ENCODE results near the gene PCNX3. TPM values are rescaled to one million over a fixed set of nuclear protein-coding genes. Genes with fewer than 3 reads are reported as not detected.

PCNX3 gene
- total RNA-seq, 4 donors from 2014 or later, result 56.4 to 89.0 (median 62.4) TPM

GRCh38 chr11:65640483-65641296, 25.1 kb downstream of the PCNX3 start:
- intact Hi-C loops (cut with DNase I; ENCODE audit: low total_unique reads), result no loop called here
- in situ Hi-C loops (cut with MboI; ENCODE audit: low pct_ligation_motif_present in 1 of 4, low pct_unique_long_range_greater_than_20kb in 1 of 4, low sequenced_read_pairs in 3 of 4), result no loop called here
- WGBS, 2 donors (ENCODE audit: low coverage in 1 of 2), result 54% methylated on average over 24 of the region's 35 CpGs; no CpG with 5 or more reads in 1 of the 2 donors
- no peaks in the 10 kb centered on the region for H3K9me3 ChIP-seq
- peaks cover 0 to 9% (median 4%) of the 10 kb centered on the region in 4 donors for H3K36me3 ChIP-seq
- H3K27me3 ChIP-seq, result no peaks in the 10 kb centered on the region
- H3K27ac ChIP-seq, result peak overlapping the region; percentile 84 to 92 (median 88)
- no peak for TF ChIP-seq POLR2AphosphoS5 (IDR thresholded peaks at IDR 0.05)
- no peak for TF ChIP-seq EP300 (IDR thresholded peaks at IDR 0.05; ENCODE audit: low read depth)
- TF ChIP-seq POLR2A (IDR thresholded peaks at IDR 0.05), result no peak
- TF ChIP-seq CTCF (IDR thresholded peaks at IDR 0.05), result no peak
- peak overlapping the region in 2 of 4 donors; percentile 16 to 35 for H3K4me3 ChIP-seq
- peak; percentile 62 for DNase-seq
- peaks cover 9 to 38% (median 32%) of the 10 kb centered on the region in 4 donors for H3K4me1 ChIP-seq

DNA sequence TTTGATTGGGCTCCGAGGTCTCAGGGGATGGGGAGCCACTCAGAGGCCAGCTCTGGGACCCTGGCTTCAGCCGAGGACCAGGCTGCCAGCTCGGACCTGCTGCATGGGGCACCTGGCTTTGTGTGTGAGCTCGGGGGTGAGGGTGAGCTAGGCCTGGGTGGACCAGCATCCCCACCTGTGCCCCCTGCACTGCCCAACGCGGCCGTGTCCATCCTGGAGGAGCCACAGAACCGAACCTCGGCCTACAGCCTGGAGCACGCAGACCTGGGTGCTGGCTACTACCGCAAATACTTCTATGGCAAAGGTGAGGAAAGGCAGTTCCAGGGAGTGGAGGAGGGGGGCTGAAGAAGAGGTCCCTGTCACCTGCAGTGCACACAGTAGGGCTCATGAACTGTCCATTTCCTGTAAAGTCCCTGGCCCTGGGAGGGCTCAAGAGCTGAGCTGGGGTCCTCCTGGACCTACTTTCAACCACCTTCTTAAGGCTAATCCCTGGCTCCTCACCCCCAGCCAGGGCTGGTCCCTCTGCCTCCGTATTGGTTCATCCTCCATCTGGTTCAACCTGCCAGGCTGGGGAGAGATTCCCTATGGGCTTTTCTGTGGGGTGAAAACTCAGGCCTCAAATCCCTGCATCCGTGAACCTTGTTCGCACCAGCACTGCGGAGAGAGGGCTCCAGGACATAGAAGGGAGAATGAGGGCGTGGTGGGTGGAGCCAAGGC, 25.9 kb downstream of the PCNX3 start:
- Histone ChIP-seq H3K27me3 (no peaks in the 10 kb centered on the region), H3K27ac (peak overlapping the region; percentile 84 to 92 (median 88)), H3K4me1 (peaks cover 9 to 38% (median 32%) of the 10 kb centered on the region in 4 donors), H3K9me3 (no peaks in the 10 kb centered on the region), H3K36me3 (peaks cover 0 to 1% (median under 1%) of the 10 kb centered on the region in 4 donors), H3K4me3 (peak overlapping the region in 2 of 4 donors; percentile 16 to 35)
- 68% methylated on average over 16 of the region's 16 CpGs; no CpG with 5 or more reads in 1 of the 2 donors for WGBS, 2 donors (ENCODE audit: low coverage in 1 of 2)
- intact Hi-C loops (cut with DNase I; ENCODE audit: low total_unique reads) (no loop called here), in situ Hi-C loops (cut with MboI; ENCODE audit: low pct_ligation_motif_present in 1 of 4, low pct_unique_long_range_greater_than_20kb in 1 of 4, low sequenced_read_pairs in 3 of 4) (no loop called here)
- TF ChIP-seq EP300 (IDR thresholded peaks at IDR 0.05; ENCODE audit: low read depth) (no peak), CTCF (IDR thresholded peaks at IDR 0.05) (no peak), POLR2AphosphoS5 (IDR thresholded peaks at IDR 0.05) (no peak), POLR2A (IDR thresholded peaks at IDR 0.05) (no peak)
- no peak for DNase-seq

DNA sequence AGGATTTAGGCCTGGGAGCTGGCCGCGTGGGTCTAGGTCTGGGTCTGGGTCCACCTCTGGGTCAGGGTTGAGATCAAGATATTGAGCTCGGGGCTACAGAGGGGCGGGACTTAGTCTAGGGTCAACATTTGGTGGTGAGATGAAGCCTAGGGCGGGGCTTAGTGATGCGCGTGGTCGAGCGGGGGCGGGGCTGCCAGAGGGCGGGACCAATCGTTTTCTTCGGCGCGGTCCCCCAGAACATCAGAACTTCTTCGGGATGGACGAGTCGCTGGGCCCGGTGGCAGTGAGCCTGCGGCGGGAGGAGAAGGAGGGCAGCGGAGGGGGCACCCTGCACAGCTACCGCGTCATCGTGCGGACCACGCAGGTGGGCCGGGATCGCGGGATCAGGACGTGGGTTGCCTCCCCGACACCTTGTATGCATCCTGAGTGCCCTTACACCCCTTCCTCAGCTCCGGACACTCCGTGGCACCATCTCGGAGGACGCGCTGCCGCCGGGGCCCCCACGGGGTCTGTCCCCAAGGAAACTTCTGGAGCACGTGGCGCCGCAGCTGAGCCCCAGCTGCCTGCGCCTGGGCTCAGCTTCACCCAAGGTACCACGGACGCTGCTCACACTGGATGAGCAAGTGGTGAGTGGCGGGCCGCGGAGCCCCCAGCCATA, 26.6 kb downstream of the PCNX3 start:
- no peaks in the 10 kb centered on the region for H3K27me3 ChIP-seq
- TF ChIP-seq EP300 (IDR thresholded peaks at IDR 0.05; ENCODE audit: low read depth) (no peak), CTCF (IDR thresholded peaks at IDR 0.05) (no peak), POLR2AphosphoS5 (IDR thresholded peaks at IDR 0.05) (no peak), POLR2A (IDR thresholded peaks at IDR 0.05) (no peak)
- no peak for DNase-seq
- no peak overlapping the region for H3K4me3 ChIP-seq
- no peaks in the 10 kb centered on the region for H3K9me3 ChIP-seq
- no peaks in the 10 kb centered on the region for H3K36me3 ChIP-seq
- H3K27ac ChIP-seq, result peak overlapping the region in 1 of 4 donors; percentile 90
- 71% methylated on average over 46 of the region's 49 CpGs; no CpG with 5 or more reads in 1 of the 2 donors for WGBS, 2 donors (ENCODE audit: low coverage in 1 of 2)
- in situ Hi-C loops (cut with MboI; ENCODE audit: low pct_ligation_motif_present in 1 of 4, low pct_unique_long_range_greater_than_20kb in 1 of 4, low sequenced_read_pairs in 3 of 4), result no loop called here
- intact Hi-C loops (cut with DNase I; ENCODE audit: low total_unique reads), result no loop called here
- H3K4me1 ChIP-seq, result peaks cover 9 to 36% (median 32%) of the 10 kb centered on the region in 4 donors

- intact Hi-C loops (cut with DNase I; ENCODE audit: low total_unique reads), result no loop called here
- no peak overlapping the region for H3K27ac ChIP-seq
- H3K4me3 ChIP-seq, result no peak overlapping the region
- in situ Hi-C loops (cut with MboI; ENCODE audit: low pct_ligation_motif_present in 1 of 4, low pct_unique_long_range_greater_than_20kb in 1 of 4, low sequenced_read_pairs in 3 of 4), result no loop called here
- peaks cover 2 to 20% (median 17%) of the 10 kb centered on the region in 4 donors for H3K4me1 ChIP-seq
- TF ChIP-seq POLR2AphosphoS5 (IDR thresholded peaks at IDR 0.05), result no peak
- TF ChIP-seq POLR2A (IDR thresholded peaks at IDR 0.05), result no peak
- no peak for TF ChIP-seq EP300 (IDR thresholded peaks at IDR 0.05; ENCODE audit: low read depth)
- TF ChIP-seq CTCF (IDR thresholded peaks at IDR 0.05), result no peak
- no peaks in the 10 kb centered on the region for H3K9me3 ChIP-seq
- no peaks in the 10 kb centered on the region for H3K36me3 ChIP-seq
- H3K27me3 ChIP-seq, result no peaks in the 10 kb centered on the region
- 60 to 65% methylated on average over 4 to 6 of the region's 6 CpGs for WGBS, 2 donors (ENCODE audit: low coverage in 1 of 2)
- DNase-seq, result no peak
Measured at GRCh38 chr11:65643971-65644370, 28.4 kb downstream of the PCNX3 start.
